ENCODE data around the gene ATAD3B.

GRCh38 chr1:1510912-1511532 lies 39.5 kb downstream of the ATAD3B start:
- TF ChIP-seq CTCF (IDR thresholded peaks at IDR 0.05; ENCODE audit: low read length) (peak; percentile 8; the same call in 1 of the 2 replicates), EZH2 (IDR thresholded peaks at IDR 0.05; ENCODE audit: borderline replicate concordance, low read length) (no peak)

All from OCI-LY1 (cell line).